BE2C (cell line): ENCODE data around the gene FAF1.

Experiments used
- DNase-seq: peaks from one replicate; pipeline ENCODE4 v3.0.0-alpha.2; 2020
- H3K27me3 ChIP-seq: fragments of 250-450 bp; sonication (Bioruptor Pico); 2 replicates; pipeline ENCODE4 v1.5.1; 2020; ENCODE audit warnings: mild to moderate bottlenecking
- H3K36me3 ChIP-seq: fragments of 250-450 bp; sonication (Bioruptor Pico); 2 replicates; pipeline ENCODE4 v1.5.1; 2020; ENCODE audit warnings: mild to moderate bottlenecking
- H3K4me1 ChIP-seq: fragments of 250-450 bp; sonication (Bioruptor Pico); 2 replicates; pipeline ENCODE4 v1.5.1; 2020
- H3K4me3 ChIP-seq: 2 replicates; pipeline ENCODE4 v1.5.1; 2011; ENCODE audit warnings: low read depth, low read length
- H3K9me3 ChIP-seq: fragments of 250-450 bp; sonication (Bioruptor Pico); 2 replicates; pipeline ENCODE4 v1.5.1; 2020
- CTCF ChIP-seq: IDR thresholded peaks from 2 replicates; pipeline ENCODE4 v1.5.1; 2012; ENCODE audit warnings: mild to moderate bottlenecking, low read depth, low read length

Gene FAF1

DNA sequence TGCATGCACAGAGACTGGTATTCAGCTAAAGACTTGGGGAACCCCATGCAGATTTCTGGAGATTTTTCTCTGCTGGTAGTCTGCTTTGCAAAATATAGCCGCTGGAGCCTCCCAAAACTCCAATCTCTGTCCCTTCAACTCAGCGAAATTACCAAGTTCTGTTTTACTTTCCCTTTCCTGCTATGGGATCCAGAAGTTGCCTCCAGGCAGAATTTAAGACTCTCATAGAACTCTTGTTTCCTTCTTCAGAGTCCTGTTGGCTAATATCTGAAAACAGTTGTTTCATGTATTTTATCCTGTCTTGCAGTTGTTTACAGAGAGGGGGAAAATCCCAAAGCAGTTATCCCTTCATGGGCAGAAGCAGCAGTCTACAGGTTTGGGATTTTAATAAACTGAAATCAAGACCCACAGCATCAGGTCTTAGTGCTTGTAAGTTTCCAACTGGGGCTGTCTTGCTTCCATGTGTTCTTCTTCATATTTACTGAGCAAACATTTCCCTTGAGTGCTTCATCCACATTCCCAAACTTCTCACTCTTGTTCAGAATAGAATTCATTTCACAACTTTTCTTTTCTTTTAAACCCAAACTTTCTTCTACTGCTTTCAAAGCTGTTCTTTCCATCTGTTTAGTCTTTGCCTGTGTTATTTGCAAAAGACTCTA lies 315.5 kb downstream of the FAF1 start:
- Histone ChIP-seq H3K36me3 (no peaks in the 10 kb centered on the region), H3K4me1 (no peaks in the 10 kb centered on the region), H3K9me3 (no peaks in the 10 kb centered on the region), H3K27me3 (no peaks in the 10 kb centered on the region), H3K4me3 (no peak overlapping the region)
- no peak for DNase-seq
- no peak for TF ChIP-seq CTCF

DNA sequence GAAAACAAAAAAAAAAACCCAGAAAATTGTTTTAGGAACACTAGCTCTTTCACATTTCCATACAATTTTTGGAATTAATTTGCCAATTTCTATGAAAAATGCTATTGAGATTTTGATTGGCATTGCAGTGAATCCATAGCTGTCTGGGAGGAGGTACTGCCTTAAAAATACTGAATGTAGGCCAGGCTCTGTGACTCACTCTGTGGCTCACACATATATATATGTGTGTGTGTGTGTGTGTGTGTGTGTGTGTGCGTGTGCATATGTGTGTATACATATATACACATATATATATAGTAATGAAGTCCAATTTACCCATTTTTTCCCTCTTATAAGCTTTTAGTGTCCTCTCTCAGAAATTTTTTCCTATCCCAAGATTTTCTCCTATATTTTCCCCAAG lies 322.6 kb downstream of the FAF1 start:
- TF ChIP-seq CTCF: no peak
- no peak overlapping the region for H3K4me3 ChIP-seq
- no peaks in the 10 kb centered on the region for H3K27me3 ChIP-seq
- H3K4me1 ChIP-seq: no peaks in the 10 kb centered on the region
- DNase-seq: no peak
- H3K9me3 ChIP-seq: no peaks in the 10 kb centered on the region
- no peaks in the 10 kb centered on the region for H3K36me3 ChIP-seq

DNA sequence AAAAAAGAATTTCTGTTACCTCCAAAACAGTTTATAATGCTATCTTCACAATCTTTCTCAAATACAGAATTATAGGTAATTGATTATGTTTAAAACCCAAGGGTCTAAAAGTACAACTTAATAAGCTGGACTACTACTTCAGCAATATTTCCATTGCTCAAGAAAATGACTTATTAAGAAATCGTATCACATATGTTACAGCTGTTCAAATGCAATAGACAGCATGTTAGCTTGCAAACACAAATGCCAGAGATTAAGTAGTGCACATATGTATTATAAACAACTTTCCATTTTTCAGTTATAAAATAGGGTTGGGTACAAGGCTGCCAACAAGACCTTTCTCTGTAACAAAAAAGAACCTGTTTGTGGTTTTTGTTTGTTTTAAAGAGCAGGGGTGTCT lies 325.8 kb downstream of the FAF1 start:
- H3K4me1 ChIP-seq: no peaks in the 10 kb centered on the region
- H3K4me3 ChIP-seq: no peak overlapping the region
- no peaks in the 10 kb centered on the region for H3K9me3 ChIP-seq
- DNase-seq: no peak
- H3K27me3 ChIP-seq: no peaks in the 10 kb centered on the region
- no peak for TF ChIP-seq CTCF
- H3K36me3 ChIP-seq: no peaks in the 10 kb centered on the region

GRCh38 chr1:50633465-50633864 lies 326.6 kb downstream of the FAF1 start:
- peak; percentile 16 for DNase-seq
- Histone ChIP-seq H3K27me3 (no peaks in the 10 kb centered on the region), H3K4me3 (no peak overlapping the region), H3K36me3 (no peaks in the 10 kb centered on the region), H3K4me1 (no peaks in the 10 kb centered on the region), H3K9me3 (no peaks in the 10 kb centered on the region)
- no peak for TF ChIP-seq CTCF

GRCh38 chr1:50631161-50631560 lies 328.9 kb downstream of the FAF1 start:
- no peaks in the 10 kb centered on the region for H3K9me3 ChIP-seq
- H3K4me1 ChIP-seq: no peaks in the 10 kb centered on the region
- no peaks in the 10 kb centered on the region for H3K36me3 ChIP-seq
- no peak for DNase-seq
- H3K27me3 ChIP-seq: no peaks in the 10 kb centered on the region
- TF ChIP-seq CTCF: no peak
- H3K4me3 ChIP-seq: no peak overlapping the region

- no peak for TF ChIP-seq CTCF
- Histone ChIP-seq H3K36me3 (no peaks in the 10 kb centered on the region), H3K4me3 (no peak overlapping the region), H3K27me3 (no peaks in the 10 kb centered on the region), H3K9me3 (no peaks in the 10 kb centered on the region), H3K4me1 (no peaks in the 10 kb centered on the region)
- no peak for DNase-seq
Measured at GRCh38 chr1:50622259-50622658, 337.8 kb downstream of the FAF1 start.
